ENCODE results near the gene CROCC2. TPM values are rescaled to one million over a fixed set of nuclear protein-coding genes. Genes with fewer than 3 reads are reported as not detected.

CROCC2 gene
- total RNA-seq, 1 donor from 2014 or later, result 0.30 TPM

- DNase-seq, result no peak
These were observed 93.9 kb downstream of the CROCC2 start for GRCh38 chr2:240999873-241000541.

GRCh38 chr2:241000831-241001321, 94.7 kb downstream of the CROCC2 start:
- DNase-seq, result no peak

- DNase-seq, result no peak
These were observed 95.5 kb downstream of the CROCC2 start for GRCh38 chr2:241001413-241002274.

GRCh38 chr2:241002275-241003046, 96.3 kb downstream of the CROCC2 start:
- DNase-seq, result no peak

GRCh38 chr2:241003047-241003360, 96.9 kb downstream of the CROCC2 start:
- no peak for DNase-seq

DNA sequence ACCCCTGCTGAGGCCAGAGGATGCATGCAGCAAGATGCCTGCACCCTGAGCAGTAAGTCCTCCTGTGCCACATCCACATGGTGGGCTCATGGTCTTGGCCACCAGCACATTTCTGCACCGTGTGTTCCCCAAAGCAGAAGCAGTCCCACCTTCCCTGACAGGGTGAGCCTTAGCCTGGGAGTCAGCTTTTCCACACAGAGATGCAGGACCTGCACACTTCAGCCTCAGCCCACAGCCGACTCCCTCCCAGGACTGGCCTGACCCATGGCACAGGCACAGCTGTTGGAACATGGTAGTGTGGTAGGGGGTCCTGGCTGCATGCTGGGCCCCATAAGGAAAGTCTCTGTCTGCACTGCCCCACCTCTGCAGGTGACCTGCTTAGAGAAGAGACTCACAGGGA, 97.2 kb downstream of the CROCC2 start:
- no peak for DNase-seq

GRCh38 chr2:241003830-241004564, 97.9 kb downstream of the CROCC2 start:
- no peak for DNase-seq

DNA sequence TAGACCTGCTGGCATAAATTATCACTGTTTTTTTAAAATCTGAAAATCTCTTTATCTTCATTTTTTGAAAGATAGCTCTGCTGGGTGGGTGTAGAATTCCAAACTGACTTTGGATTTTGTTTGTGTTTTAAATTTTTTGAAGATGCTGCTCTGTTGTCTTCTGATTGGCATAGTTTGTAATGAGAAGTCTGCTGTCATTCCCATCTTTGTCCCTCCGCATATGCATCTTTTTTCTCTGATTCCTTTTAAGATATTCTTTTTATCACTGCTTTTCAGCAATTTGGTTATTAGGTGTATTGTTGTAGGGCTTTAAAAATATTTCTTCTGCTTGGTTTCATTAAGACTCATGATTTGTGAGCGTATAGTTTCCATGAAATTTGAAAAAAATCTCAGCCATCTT, 99.4 kb downstream of the CROCC2 start:
- DNase-seq, result no peak

DNA sequence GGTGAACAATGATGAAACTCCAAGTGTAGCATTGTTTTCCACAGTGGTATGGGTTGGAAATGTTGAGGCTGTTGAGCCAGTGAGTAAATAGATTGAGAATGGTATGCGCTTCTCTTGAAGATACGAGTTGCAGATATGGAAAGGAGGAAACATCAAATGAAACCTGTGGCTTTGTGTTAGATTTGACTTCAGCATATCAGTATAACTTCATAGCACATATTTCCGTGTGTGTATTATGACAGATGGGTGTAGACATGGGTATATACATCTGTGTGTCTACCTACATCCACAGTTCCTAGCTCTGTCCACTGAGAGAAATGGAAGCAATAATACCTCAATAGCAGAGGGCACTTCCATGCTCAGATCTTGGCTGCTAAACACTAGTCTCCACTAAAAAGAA, 100.3 kb downstream of the CROCC2 start:
- no peak for DNase-seq

- DNase-seq, result no peak
These were observed 101.0 kb downstream of the CROCC2 start for GRCh38 chr2:241007111-241007510.

DNA sequence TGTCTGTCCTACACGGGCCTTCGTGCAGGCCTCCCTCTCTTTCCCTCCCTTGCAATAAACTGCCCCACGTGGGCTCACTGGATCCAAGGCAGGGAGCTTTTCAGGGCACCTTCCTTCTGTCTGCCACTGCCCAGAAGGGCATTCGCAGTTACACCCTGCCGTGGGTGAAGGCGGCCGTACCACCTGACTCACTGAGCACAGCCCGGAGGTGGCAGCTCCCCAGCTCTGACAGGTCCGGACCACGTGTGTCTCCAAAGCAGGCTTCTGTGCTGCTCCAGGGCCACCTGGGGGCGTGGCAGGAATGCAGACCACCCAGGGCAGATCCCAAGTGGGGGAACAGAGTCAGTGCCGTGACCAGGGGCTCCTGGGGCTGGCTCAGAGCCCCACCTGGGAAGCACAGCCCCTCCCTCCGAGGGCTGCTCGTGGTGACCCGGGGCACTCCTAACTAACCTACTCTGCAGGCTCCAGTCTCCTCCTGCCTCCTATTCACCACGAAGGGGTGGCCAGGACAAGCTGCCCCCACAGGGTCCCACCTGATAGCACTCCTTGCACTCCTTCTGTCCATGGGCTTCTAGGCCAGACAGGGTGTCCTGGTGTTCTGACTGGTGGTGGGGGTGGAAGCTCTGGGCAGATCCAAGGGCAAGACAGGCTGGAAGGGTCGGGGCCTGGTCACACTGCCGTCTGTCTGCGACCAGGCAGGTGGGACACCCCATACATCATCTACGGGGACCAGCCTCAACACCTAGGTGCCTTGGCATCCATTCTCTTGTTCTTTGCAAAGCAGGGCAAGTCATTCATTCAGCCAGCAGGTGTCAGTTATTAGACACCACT, 102.0 kb downstream of the CROCC2 start:
- no peak for DNase-seq

DNA sequence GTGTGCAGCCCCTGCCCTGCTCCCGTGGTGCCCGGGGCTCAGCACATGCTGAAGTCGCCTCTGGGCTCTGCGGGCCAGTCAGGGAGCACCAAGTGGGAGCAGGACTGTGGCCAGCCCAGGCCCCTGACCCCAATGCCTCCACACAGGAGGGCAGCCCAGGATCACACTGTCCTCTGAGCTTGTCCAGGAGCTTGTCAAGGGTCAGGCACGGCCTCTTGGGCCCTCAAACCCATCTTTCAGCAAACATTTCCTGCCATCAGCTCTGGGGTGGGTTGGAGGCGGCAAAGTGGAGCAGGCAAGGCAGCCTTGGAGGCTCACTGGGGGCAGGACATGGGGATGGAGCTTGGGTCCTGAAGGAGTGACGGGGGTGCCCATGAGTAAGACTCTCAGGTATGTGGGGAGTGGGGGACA, 102.6 kb downstream of the CROCC2 start:
- DNase-seq, result no peak

DNA sequence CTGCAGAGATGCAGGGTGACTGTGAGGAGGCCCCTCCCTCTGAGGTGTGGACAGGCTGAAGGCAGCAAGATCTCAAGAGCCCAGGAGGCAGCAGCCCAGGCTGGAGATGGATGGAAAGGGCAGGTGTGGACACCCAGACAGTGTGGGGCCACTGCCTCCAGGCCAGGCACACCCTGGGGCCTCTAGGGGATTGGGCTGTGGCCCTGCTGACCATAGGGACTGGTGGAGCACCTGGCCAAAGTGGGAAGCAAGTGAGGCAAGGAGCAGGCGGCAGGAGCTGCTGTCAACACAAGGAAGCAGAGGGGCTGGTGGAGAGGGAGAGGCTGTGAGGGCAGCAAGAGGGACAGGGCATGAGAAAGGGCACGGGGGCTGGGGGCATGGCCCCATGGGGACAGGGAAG, 103.1 kb downstream of the CROCC2 start:
- no peak for DNase-seq

DNA sequence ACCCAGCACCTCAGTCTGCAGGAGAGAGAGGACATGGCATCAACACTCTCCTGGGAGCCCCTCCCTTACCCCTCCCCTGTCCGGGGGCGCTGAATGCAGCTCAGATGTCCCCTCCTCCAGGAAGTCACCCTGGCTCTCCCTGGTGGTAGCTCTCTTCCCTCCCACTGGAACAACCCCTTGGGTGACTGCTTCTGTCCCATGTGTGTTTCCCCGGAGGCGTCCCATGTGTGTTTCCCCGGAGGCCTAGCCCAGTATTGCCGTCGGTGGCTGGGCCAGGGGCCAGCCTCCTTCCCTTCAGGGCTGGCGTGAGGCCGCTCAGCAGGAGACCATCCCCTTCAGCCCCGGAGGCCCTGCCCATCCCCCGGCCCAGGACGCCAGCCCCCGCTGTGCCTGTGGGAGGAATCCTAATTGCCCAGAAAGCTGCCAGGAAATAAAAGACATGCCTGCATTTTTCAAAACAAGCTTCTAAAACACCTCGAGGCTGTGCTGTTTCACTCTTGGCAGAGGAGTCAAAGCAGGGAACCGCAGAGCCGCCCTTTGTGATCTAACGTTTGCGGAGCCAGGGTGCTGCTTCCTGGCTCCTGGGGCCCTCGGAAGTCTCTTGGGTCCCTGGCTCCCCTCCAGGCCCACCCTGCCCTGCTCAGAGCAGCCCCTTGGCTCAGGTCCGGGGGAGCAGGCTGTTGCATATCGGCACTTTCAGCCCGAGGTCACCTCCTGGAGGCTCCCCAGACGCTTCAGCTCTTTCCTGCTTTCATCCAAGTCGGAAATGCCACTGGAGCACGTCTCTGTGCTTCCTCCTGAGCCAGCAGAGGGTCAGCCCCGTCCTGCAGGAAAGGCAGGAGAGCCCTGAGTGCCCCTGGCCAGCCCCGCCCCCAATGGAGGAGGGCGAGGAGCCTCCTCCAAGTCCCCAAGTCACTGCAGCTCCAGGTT, 103.7 kb downstream of the CROCC2 start:
- peak; percentile 5 for DNase-seq

DNA sequence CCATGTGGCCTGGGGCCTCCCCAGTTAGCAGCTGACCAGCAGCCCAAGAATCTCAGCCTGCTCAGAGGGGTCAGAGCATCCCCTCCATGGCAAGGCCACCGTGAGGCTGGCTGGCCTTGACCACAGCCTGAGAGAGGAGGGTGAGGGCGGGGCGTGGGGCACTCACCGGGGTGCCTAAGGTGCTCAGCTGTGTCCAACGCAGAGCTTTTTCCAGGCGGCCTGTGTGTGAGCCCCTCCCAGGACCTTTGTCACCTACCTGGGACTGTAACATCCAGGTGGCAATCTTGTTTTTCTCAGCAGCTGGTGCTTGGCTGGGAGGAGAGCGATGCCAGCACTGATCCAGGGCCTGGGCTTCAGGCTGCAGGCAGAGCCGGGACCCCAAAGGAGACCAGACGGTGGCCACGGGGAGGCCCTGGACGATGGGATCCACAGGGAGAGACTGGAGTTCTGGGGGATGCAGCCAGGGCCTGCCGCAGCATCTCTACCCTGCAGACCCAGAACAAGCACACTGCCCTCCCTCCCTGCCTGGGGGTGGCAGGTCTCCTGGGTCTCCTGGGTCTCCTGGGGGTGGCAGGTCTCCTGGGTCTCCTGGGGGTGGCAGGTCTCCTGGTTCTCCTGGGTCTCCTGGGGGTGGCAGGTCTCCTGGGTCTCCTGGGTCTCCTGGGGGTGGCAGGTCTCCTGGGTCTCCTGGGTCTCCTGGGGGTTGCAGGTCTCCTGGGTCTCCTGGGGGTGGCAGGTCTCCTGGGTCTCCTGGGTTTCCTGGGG, 104.6 kb downstream of the CROCC2 start:
- no peak for DNase-seq

DNA sequence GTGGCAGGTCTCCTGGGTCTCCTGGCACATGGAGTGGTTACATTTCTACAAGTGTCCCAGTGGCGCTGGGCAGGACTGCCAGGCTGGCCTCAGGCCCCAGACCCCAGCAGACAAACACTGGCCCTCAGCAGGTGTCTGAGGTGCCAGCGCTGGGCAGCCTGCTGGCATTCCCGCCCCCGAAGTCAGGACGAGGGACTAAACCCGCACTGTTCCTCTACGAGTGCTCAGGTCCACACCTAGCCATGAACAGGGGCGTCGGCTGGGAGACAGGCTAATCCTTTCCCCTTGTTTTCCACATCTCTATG, 105.1 kb downstream of the CROCC2 start:
- DNase-seq, result no peak

- no peak for DNase-seq
These were observed 105.8 kb downstream of the CROCC2 start for GRCh38 chr2:241011751-241012510.

- no peak for DNase-seq
These were observed 108.1 kb downstream of the CROCC2 start for GRCh38 chr2:241014224-241014623.

- no peak for DNase-seq
These were observed 108.6 kb downstream of the CROCC2 start for GRCh38 chr2:241014764-241015163.
